ENCODE measurements around the gene CD302.
"Not testable (repeated sequence)": the region's sequence is repeated elsewhere in the genome, so short reads cannot be mapped to it uniquely, and the experiment has no call there.

Gene CD302

DNA sequence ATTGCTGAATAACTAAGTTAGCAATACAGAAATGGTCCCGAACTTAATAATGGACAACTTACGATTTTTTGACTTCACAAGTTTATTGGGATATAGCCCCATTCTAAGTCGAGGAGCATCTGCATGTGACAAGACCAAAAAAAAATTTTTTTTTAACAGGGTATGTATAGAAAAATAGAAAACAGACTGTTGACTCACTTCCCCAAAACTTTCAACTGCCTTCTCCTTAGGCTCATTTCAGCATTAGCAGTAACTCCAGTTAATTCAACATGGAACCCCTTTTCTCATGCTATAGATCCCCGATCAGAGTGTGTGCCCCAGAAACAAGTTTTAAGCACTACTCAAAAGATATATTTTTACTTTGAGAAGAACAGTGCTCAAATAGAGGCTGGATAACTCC lies 5.4 kb downstream of the CD302 start:
- no peak for DNase-seq

DNA sequence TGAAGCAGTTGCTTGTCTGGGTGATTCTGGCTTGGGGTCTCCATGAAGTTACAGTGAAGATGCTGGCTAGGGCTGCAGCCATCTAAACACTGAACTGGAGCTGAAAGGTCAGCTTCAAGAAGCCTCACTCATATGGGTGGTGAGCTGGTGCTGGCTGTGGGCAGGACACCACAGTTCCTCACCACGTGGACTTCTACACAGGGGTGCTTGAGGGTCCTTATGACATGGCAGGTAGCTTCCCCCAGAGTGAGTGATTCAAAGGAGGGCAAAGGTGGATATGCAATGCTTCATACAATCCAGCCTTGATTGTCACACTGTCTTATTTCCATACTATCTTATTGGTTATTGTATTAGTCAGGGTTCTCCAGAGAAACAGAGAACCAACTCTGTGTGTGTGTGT lies 6.0 kb downstream of the CD302 start:
- no peak for DNase-seq

DNA sequence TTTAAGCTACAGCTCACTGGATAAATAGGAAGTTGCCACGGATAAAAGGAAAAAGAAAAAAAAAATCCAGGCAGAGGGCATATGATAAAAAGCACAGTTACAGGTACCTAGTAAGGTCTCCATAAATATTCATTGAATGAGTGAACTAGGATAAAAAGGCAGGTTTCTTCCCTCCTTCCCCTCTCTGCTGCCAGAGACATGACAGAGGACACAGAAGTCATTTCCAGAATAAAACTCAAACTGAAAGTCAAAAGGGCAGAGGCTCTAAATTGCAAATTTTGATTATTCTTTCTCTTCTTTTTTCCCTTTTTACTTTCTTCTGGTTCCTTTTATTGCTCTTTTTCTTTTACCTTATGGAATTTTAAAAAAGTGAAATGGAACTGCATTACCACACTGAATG lies 7.7 kb downstream of the CD302 start:
- DNase-seq = no peak

DNA sequence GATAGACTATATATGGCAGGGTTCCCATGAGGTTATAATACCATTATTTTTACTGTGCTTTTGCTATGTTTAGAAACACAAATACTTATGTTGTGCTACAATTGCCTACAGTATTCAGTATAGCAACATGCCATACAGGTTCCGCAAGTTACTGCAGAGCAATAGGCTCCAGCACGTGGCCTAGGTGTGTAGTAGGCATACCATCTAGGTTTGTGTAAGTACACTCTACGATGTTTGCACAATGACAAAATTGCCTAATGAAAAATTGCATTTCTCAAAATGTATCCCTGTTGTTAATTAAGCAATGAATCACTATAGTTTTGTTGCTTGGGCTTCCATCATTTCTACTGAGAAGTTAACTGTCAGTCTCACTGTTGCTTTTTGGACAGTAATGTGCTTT lies 9.8 kb downstream of the CD302 start:
- DNase-seq = no peak

DNA sequence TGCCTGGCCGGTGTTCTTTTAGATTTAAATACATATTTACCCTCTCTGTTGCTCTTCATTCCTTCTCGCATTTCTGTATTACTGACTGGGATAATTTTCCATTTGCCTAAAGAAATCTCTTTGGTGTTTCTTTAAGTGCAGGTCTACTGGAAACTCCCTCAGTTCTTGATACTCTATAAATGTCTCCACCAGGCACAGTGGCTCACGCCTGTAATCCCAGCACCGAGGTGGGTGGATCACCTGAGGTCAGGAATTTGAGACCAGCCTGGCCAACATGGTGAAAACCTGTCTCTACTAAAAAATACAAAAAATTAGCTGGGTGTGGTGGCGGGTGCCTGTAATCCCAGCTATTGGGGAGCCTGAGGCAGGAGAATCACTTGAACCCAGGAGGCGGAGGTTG lies 10.4 kb downstream of the CD302 start:
- not testable (repeated sequence) for DNase-seq

DNA sequence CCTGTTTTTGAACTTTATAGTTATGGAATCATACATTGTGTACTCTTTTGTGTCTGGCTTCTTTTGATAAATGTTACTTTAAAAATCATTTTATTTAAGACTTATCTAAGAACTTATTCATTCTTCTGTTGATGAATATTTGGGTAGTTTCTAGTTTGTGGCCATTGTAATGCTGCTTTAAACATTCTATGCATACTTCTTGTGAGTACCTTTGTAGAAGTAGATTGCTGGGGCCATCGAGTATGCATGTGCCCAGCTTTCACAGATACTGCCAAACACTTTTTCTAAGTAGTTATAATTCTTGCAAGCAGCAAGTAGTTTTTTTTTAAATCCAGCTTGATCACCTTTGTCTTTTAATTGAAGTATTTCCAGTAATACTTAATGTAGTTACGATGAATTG lies 11.1 kb downstream of the CD302 start:
- no peak for DNase-seq

DNA sequence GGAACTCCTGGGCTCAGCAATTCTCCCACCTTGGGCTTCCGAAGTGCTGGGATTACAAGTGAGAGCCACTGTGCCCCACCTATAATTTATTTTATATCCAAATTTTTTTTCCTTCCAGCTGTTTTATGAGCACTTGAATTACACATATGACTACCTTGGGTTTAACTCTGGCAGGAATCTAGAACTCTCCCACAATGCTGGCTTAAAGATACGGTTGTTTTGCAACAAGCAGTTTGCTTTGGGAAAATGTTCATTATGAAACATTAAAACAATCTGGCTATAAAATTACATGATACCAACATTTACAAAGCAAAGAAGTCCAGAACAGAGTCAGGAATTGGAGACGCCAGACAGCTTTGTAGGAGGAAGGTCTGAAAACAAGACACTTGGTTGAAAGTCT lies 12.8 kb downstream of the CD302 start:
- DNase-seq = no peak

DNA sequence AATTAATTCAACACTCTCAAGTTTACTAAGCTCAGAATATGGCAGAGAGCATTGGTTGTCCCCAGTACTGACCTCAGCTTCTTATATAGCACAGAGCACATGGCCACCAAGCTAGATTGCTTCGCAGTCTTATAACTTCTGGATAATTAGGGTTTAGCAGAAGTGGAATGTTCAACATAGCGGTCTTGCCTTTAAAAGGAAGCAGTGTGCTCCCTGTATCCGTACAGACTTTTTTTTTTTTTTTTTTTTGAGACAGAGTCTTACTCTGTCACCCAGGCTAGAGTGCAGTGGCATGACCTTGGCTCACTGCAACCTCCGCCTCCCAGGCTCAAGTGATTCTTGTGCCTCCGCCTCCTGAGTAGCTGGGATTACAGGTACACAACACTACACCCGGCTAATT lies 13.3 kb downstream of the CD302 start:
- not testable (repeated sequence) for DNase-seq

DNA sequence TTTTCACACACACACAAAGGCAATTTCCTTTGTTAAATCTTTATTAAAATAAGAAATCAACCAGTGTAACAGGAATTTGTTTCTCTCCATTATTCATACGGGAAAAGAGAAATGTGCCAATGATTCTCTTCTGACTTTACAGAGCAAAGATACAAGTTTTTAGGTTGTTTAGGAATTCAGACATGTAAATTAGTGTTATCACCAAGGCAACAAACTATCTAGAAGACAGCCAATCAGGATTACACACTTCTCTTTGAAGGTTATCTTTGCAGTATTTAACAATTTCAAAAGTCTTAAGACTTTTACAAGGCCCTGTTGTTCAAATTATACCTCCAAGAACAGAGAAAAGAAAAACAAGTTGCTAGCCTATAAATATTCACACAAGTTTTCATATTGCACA lies 14.5 kb downstream of the CD302 start:
- DNase-seq = no peak

DNA sequence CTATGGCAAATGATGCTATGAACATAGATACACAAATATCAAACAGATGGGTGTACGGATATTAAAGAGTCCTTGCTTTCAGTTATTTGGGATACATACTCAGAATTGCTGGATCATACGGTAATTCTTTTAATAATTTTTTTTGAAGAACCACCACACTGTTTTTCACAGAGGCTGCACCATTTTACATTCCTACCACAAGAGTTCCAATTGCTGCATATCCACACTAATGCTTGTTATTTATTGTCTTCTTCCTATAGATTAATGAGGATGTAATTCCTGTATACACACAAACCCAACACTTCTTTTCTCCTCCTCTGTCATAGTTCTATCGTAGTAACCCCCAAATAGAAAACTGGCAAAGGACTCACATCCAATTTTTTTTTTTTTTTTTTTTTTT lies 21.7 kb downstream of the CD302 start:
- DNase-seq = no peak

DNA sequence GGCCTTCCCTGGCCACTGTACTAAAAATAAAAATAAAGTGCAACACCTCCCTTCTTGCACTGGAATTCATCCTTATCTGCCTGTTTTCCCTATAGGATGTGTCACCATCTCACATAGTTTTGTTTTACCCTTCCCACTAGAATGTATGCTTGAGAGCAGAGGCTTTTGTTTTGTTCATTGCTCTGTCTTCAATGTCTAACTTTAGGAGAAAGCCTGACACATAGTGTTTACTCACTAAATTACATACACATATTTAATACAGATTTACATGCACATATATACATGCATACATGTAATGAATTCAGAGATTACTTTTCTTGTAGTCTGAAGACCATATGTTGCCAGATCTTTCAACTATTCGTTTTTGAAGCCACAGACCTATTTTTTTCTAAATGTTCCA lies 23.0 kb downstream of the CD302 start:
- no peak for DNase-seq

DNA sequence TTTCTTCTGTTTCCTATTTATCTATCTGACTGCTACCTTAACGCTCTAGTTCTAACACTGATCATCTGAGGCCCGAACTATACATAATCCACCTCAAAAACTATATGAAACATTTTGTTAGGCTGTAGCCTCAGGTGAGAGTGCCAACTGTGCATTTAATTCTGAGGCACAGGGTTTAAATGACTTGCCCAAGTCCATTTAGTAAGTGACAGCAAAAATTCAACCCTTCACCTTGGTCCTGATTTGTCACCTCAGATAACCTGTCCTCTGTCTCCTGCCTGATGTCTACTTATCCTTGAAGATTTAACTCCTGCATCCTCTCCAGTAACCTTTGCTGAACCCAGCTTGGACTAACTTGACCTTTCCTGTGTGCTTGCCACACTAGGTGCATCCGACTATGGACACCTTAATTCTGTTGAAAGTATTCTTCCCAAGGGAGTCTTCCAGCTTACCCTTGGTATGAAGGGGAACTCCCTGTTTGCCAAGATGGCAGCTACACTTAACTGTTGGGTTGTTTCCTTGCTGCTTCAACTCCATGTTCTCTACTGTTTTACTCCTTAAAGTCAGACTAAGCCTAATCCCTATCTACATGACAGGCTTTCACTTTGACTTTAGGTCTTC lies 23.5 kb downstream of the CD302 start:
- DNase-seq = no peak

DNA sequence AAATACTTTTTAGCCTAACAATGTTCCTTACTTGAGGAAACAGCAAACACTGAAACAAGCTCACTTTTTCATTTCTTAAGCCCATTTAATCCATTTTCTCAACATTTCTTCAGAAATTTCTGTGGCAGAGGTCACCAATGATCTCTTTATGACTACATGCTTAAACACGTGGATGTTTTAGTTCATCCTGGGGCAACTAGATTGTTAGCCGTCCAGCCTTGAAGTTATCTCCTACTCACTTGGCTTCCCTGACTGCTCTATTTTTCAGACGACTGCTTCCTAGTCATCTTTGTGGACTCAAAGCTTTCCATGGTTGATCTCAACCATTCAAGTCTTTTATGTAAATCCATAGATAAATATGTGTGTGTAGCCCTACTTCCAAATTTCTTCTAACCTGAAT lies 24.1 kb downstream of the CD302 start:
- no peak for DNase-seq

DNA sequence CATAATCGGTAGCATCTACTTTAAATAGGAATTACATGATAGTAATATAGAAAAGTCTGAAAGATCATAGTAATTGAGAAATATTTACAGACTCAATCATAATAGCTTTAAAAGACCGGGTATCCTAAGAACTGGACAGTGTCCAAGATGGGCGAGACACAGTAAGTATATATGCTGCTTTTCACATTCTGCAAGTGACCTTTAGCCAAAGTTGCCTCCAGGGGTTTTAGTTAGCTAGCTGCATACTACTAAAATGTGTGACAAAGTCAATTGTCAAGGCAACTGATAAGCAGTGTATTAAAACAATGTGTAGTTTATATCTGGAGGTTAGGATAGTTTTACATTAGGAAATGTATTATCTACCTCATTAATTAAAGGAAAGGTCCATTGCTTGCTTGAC lies 24.6 kb downstream of the CD302 start:
- no peak for DNase-seq

DNA sequence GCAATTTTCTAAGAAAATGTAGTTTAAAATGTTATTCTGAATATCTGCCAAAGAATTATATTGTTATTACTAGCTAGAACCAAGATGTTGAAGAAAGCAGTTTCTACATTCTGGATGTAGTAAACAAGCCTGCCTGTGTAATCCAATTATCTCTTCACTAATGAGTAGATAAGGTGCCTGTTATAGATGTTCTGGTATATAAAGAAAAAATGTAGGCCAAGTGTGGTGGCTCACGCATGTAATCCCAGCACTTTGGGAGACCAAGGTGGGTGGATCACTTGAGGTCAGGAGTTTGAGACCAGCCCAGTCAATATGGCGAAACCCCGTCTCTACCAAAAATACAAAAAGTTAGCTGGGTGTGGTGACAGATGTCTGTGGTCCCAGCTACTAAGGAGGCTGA lies 28.9 kb downstream of the CD302 start:
- DNase-seq = no peak

DNA sequence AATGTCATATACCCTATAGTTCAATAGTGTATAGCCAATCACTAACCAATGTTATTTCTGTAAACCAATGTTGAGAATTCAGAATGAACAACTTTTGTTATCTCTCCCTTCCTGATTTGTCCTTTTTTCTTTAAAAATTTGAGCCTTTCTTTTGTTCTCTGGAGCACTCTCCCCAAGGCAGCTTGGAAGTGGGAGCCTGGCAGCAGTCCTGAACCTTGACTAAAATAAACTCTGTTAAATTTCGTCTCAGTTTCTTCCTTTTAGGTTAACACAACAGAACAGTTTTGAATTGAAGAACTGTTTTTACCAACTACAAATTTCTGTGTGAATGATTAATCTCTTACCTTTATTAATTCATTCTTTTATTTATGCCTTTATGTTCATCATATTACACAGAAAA lies 35.9 kb downstream of the CD302 start:
- no peak for DNase-seq

DNA sequence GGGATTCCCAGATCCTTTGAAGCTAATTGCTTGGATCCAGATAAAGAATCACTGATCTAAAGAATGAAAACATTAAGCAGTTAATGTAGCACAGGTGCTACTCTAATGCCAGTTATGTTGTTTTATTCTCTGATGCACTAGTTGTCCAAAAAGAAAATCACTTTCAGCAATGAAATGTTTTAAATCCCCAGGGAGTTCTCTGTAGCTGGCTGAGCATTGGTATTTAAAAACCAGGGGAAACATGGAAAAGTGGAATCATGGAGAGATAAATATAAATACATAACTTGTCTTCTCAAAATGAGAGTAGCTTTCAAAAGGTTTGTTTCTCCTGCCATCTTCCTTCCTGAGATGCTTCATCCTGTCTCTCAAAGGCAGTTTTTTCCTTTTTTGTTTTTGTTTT lies 37.7 kb downstream of the CD302 start:
- DNase-seq = no peak

DNA sequence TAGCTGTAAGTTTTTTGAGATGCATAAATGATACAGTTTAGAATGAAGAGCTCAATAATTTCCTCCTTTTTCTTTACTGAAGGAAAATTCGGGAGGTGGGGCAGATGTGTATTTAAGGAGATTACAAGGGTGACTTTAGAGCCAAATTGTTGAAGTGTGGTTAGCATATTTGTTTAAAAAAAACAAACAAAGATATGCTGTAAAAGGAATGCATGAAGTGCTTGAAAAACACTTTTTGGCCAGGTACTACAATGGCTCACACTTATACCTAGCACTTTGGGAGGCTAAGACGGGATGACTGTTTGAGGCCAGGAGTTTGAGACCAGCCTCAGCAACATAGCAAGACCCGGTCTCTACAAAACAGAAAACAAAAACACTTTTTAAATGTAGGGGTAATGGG lies 38.4 kb downstream of the CD302 start:
- no peak for DNase-seq

DNA sequence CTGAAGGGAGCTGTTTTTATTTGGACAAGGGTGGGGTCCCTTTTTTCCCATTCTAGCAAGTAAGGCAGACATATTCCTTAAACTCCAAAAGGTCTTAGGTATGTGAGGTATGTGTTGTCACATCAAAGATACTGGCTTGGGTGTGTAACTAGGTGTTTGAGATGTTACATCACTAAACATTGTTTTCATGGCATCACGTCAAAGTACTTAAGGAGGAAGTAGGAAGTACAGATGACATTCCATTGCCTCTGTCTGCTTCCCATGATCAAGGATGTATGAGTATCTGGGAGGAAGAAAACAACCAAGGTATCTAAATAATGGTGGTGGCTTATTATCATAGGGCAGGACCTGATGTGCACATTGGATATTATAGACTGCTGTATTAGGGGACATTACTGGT lies 39.3 kb downstream of the CD302 start:
- no peak for DNase-seq

DNA sequence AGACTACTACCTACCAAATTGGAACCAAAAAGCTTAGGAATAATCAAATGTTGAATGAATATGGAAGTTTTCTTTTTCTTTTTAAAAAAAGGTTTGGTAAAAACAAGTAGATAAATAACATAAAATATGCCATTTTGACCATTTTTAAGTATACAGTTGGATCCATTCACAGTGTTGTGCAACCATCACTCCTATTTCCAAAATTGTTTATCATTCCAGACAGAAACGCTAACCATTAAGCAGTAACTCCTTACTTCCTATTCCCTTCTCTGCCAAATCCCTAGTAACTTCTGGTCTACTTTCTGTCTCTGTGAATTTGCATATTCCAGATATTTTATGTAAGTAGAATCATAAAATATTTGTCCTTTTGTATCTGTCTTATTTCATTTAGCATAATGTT lies 39.8 kb downstream of the CD302 start:
- no peak for DNase-seq

DNA sequence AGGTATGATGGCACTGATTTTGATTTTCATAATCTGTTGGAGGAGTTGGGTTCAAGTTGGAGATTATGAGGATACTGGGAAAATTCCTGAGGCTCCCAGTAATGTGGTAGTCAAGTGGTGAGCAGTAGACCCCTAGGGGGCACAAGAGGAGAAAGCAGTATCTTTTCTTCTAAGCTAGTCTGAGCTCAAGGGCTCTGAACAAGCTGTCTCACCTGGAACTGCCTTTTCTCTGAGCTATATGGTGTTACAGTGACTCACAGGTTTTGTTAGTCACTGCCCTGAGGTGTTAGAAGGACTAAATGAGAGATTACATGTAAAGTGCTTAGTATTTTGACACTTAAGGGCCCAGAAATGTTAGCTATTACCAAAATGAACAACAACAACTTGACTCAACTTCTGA lies 42.2 kb downstream of the CD302 start:
- no peak for DNase-seq

DNA sequence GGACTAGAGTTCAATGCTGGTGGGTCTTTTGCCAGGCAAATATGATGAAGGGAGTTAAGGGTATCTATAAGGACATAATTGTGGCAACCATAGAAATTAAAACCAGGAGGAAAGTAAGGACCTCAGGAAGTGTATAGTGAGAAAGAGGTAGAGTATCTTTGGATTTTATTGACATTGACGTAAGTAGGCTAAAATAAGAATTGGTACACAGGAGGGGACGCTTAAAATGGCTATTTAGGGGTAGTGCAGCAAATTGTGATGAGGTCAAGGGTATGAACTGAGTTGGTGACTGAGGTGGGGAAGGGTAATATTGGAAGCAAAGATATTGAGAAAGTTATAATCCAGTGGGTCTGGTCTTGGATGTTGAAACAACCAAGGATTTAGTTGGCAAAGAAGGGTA lies 43.0 kb downstream of the CD302 start:
- no peak for DNase-seq

DNA sequence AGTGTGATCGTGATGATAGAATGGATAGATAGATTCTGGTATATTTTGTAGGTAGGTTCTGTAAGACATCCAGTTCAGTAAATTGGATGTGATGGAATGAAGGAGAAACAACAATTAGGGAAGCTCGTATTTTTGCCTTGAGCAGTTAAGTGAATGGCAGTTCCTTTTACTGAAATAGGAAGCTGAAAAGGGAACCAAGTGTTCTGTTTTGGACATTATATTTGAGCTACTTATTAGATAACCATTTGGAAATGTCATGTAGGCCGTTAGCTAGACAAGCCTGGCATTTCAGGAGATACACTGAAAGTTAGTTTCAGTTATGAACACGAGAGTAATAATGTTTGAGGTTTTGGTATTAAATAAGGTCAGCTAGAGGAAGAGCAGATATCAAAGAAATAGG lies 44.2 kb downstream of the CD302 start:
- no peak for DNase-seq

DNA sequence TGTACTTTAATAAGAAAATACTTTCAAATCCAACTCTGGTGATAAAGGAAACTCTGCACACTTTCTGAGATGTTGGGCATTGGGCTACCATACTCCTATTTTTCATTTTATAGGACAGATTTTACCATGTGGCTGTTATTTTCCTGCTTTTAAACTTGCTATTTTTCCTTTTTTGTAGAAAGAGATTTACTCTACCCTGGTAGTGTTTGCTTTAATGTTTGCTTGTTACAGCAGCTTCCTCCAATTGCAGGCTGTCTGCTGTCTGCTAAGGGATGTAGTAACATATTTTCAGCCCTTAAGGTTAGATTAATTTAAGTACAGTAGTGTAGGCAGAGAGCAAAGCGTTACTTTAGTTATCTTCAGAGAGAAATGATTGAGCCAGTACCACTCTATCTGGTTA lies 47.1 kb downstream of the CD302 start:
- DNase-seq = no peak

DNA sequence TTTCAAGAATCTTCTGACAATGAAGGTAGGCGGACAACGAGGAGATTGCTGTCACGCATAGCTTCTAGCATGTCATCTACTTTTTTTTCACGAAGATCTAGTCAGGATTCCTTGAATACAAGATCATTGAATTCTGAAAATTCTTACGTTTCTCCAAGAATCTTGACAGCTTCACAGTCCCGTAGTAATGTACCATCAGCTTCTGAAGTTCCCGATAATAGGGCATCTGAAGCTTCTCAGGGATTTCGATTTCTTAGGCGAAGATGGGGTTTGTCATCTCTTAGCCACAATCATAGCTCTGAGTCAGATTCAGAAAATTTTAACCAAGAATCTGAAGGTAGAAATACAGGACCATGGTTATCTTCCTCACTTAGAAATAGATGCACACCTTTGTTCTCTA lies 49.9 kb downstream of the CD302 start:
- DNase-seq = no peak

DNA sequence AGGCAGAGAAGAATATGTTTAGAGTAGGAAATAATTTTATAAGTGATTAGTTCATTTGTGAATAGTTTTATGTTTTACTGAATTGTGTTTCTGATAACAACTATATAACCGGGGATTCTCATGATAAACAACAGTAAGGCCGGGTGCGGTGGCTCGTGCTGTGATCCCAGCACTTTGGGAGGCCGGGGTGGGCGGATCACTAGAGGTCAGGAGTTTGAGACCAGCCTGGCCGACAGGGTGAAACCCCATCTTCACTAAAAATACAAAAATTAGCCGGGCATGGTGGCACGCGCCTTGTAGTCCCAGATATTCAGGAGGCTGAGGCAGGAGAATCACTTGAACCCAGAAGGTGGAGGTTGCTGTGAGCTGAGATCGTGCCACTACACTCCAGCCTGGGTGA lies 52.8 kb downstream of the CD302 start:
- not testable (repeated sequence) for DNase-seq

All from GOT3 (cell line).